ENCODE measurements around the gene FAM171A1. TPM values are rescaled to one million over a fixed set of nuclear protein-coding genes. Genes with fewer than 3 reads are reported as not detected.

FAM171A1 gene
- total and polyA plus RNA-seq, 8 donors: 12.4 to 34.1 (median 21.4) TPM

GRCh38 chr10:15181576-15182156, 189.4 kb downstream of the FAM171A1 start:
- Histone ChIP-seq H3K27me3 (no peaks in the 10 kb centered on the region), H3K27ac (no peak overlapping the region), H3K36me3 (no peaks in the 10 kb centered on the region), H3K4me3 (no peak overlapping the region), H3K4me1 (no peaks in the 10 kb centered on the region), H3K9me3 (no peaks in the 10 kb centered on the region)
- ATAC-seq (peak in 1 of 4 donors; percentile 16), FAIRE-seq (no peak), DNase-seq (no peak)
- intact Hi-C loops (cut with DNase I): no loop called here
- TF ChIP-seq CTCF (IDR thresholded peaks at IDR 0.05): no peak
- 64 to 73% methylated on average over 2 of the region's 2 CpGs for WGBS, 2 donors

GRCh38 chr10:15180736-15181135, 190.4 kb downstream of the FAM171A1 start:
- Histone ChIP-seq H3K4me1 (no peaks in the 10 kb centered on the region), H3K9me3 (no peaks in the 10 kb centered on the region), H3K36me3 (no peaks in the 10 kb centered on the region), H3K27me3 (no peaks in the 10 kb centered on the region), H3K4me3 (no peak overlapping the region), H3K27ac (no peak overlapping the region)
- intact Hi-C loops (cut with DNase I): no loop called here
- FAIRE-seq: no peak
- no peak for DNase-seq
- WGBS, 2 donors: 62 to 65% methylated on average over 5 of the region's 5 CpGs
- ATAC-seq: peak in 1 of 4 donors; percentile 37
- no peak for TF ChIP-seq CTCF (IDR thresholded peaks at IDR 0.05)

- DNase-seq (no peak), ATAC-seq (no peak), FAIRE-seq (no peak)
- H3K4me1 ChIP-seq: no peaks in the 10 kb centered on the region
- H3K27me3 ChIP-seq: no peaks in the 10 kb centered on the region
- H3K9me3 ChIP-seq: no peaks in the 10 kb centered on the region
- no peak for TF ChIP-seq CTCF (IDR thresholded peaks at IDR 0.05)
- H3K4me3 ChIP-seq: no peak overlapping the region
- WGBS, 2 donors: 96 to 98% methylated on average over 3 of the region's 3 CpGs
- H3K36me3 ChIP-seq: no peaks in the 10 kb centered on the region
- H3K27ac ChIP-seq: no peak overlapping the region
- intact Hi-C loops (cut with DNase I): no loop called here
Measured at GRCh38 chr10:15176269-15176668, 194.8 kb downstream of the FAM171A1 start.

GRCh38 chr10:15175587-15175986, 195.5 kb downstream of the FAM171A1 start:
- intact Hi-C loops (cut with DNase I): no loop called here
- Histone ChIP-seq H3K27me3 (no peaks in the 10 kb centered on the region), H3K27ac (no peak overlapping the region), H3K4me3 (no peak overlapping the region), H3K36me3 (no peaks in the 10 kb centered on the region), H3K4me1 (peaks cover 0 to 2% (median 0%) of the 10 kb centered on the region in 3 donors), H3K9me3 (no peaks in the 10 kb centered on the region)
- FAIRE-seq: no peak
- no peak for ATAC-seq
- no peak for DNase-seq
- no peak for TF ChIP-seq CTCF (IDR thresholded peaks at IDR 0.05)
- 84 to 89% methylated on average over 6 of the region's 6 CpGs for WGBS, 2 donors

- FAIRE-seq: no peak
- Histone ChIP-seq H3K4me3 (no peak overlapping the region), H3K9me3 (no peaks in the 10 kb centered on the region), H3K36me3 (no peaks in the 10 kb centered on the region), H3K27me3 (no peaks in the 10 kb centered on the region), H3K27ac (no peak overlapping the region), H3K4me1 (peaks cover 0 to 18% (median 15%) of the 10 kb centered on the region in 3 donors)
- ATAC-seq: no peak
- intact Hi-C loops (cut with DNase I): no loop called here
- WGBS, 2 donors: 84 to 88% methylated on average over 7 of the region's 7 CpGs
- no peak for DNase-seq
- TF ChIP-seq CTCF (IDR thresholded peaks at IDR 0.05): no peak
Measured at GRCh38 chr10:15172306-15172840, 198.7 kb downstream of the FAM171A1 start.

Data from pancreas (tissue), 10 donors.